SU-DHL-6 (cell line): ENCODE data around the gene SKIDA1.

Experiments
- EZH2phosphoT487 ChIP-seq: fragments of 200-600 bp; sonication (generic), shearing (Covaris generic); conservative IDR thresholded peaks from 2 replicates; pipeline ENCODE4 v1.6.1; 2018; ENCODE audit warnings: mild to moderate bottlenecking, antibody characterized with exemption, low read length, moderate library complexity, mixed read lengths
- TF ChIP-seq, protein P1 (sequence below): fragments of 200-600 bp; sonication (generic); IDR thresholded peaks from one replicate; pipeline ENCODE4 v1.5.1; 2017; ENCODE audit warnings: antibody characterized with exemption, mild to moderate bottlenecking, low read length, moderate library complexity; ENCODE audit not compliant: insufficient read depth, poor library complexity, severe bottlenecking

DNA sequence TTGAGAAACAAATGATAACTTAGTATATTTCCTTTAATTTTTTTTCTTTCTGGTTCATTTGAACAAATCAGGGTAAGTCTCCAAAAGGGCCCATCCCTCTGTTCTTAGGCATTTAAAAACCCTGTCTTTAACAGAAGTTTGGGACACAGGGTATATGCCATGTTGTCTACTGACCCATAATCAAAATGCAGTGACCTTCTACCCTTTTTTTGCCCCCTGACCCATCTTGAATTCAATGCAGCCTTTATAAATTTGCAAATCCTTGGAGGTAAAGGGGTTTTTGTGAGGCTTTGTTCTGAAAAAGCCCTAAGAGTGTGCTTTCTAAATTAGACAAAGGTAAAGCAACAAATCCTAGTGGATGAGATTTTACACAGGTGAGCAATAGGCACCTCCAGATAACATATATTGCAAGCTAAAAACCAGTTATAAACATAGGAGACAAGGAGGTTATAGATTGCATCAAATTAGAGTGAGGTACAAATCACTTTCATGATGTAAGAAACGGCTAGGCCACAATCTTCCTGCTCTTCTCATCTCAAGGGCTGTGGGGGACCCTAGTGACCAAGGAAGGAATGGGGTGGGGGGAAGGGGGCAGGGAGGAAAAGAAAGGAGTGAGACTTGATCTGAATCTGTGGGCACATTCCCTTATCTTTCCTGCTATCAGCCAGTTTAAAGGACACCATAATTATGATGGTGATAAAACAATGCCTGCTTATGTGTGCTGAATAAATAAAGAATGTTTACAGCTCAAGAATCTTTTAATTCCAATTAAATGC is 2.7 kb downstream of the SKIDA1 start:
- TF ChIP-seq, protein P1, sequence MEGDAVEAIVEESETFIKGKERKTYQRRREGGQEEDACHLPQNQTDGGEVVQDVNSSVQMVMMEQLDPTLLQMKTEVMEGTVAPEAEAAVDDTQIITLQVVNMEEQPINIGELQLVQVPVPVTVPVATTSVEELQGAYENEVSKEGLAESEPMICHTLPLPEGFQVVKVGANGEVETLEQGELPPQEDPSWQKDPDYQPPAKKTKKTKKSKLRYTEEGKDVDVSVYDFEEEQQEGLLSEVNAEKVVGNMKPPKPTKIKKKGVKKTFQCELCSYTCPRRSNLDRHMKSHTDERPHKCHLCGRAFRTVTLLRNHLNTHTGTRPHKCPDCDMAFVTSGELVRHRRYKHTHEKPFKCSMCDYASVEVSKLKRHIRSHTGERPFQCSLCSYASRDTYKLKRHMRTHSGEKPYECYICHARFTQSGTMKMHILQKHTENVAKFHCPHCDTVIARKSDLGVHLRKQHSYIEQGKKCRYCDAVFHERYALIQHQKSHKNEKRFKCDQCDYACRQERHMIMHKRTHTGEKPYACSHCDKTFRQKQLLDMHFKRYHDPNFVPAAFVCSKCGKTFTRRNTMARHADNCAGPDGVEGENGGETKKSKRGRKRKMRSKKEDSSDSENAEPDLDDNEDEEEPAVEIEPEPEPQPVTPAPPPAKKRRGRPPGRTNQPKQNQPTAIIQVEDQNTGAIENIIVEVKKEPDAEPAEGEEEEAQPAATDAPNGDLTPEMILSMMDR = no peak
- no peak for TF ChIP-seq EZH2phosphoT487
